Stromal cell of bone marrow (primary cell): ENCODE results near the gene MAP3K7CL.

Experiments
- DNase-seq: peaks from one replicate; pipeline ENCODE4 v3.0.0-alpha.2; 2012; ENCODE audit warnings: low read depth

The MAP3K7CL gene

GRCh38 chr21:29168891-29169315 lies 38.5 kb downstream of the MAP3K7CL start:
- DNase-seq, result no peak

GRCh38 chr21:29170944-29171343 lies 40.5 kb downstream of the MAP3K7CL start:
- no peak for DNase-seq

GRCh38 chr21:29172282-29172681 lies 41.8 kb downstream of the MAP3K7CL start:
- no peak for DNase-seq

- peak; percentile 44 for DNase-seq
Measured at GRCh38 chr21:29174607-29175013, 44.2 kb downstream of the MAP3K7CL start.

GRCh38 chr21:29175408-29176134 lies 45.1 kb downstream of the MAP3K7CL start:
- no peak for DNase-seq

- no peak for DNase-seq
Measured at GRCh38 chr21:29176471-29177120, 46.2 kb downstream of the MAP3K7CL start.

GRCh38 chr21:29177800-29178199 lies 47.4 kb downstream of the MAP3K7CL start:
- no peak for DNase-seq

- no peak for DNase-seq
Measured at GRCh38 chr21:29178926-29179325, 48.5 kb downstream of the MAP3K7CL start.

- no peak for DNase-seq
Measured at GRCh38 chr21:29179503-29179902, 49.1 kb downstream of the MAP3K7CL start.

- peak; percentile 77 for DNase-seq
Measured at GRCh38 chr21:29181799-29182470, 51.5 kb downstream of the MAP3K7CL start.

- DNase-seq, result no peak
Measured at GRCh38 chr21:29182691-29183092, 52.2 kb downstream of the MAP3K7CL start.

GRCh38 chr21:29184037-29184436 lies 53.6 kb downstream of the MAP3K7CL start:
- no peak for DNase-seq

GRCh38 chr21:29185172-29185571 lies 54.7 kb downstream of the MAP3K7CL start:
- no peak for DNase-seq

- DNase-seq, result no peak
Measured at GRCh38 chr21:29185633-29186032, 55.2 kb downstream of the MAP3K7CL start.

- no peak for DNase-seq
Measured at GRCh38 chr21:29186246-29186645, 55.8 kb downstream of the MAP3K7CL start.

- DNase-seq, result peak; percentile 90
Measured at GRCh38 chr21:29187944-29188343, 57.5 kb downstream of the MAP3K7CL start.

- no peak for DNase-seq
Measured at GRCh38 chr21:29189353-29189752, 58.9 kb downstream of the MAP3K7CL start.

- peak; percentile 55 for DNase-seq
Measured at GRCh38 chr21:29190923-29191331, 60.5 kb downstream of the MAP3K7CL start.

- no peak for DNase-seq
Measured at GRCh38 chr21:29193072-29193471, 62.6 kb downstream of the MAP3K7CL start.

GRCh38 chr21:29193901-29194300 lies 63.5 kb downstream of the MAP3K7CL start:
- DNase-seq, result no peak

GRCh38 chr21:29194342-29194741 lies 63.9 kb downstream of the MAP3K7CL start:
- no peak for DNase-seq

GRCh38 chr21:29194847-29195246 lies 64.4 kb downstream of the MAP3K7CL start:
- DNase-seq, result no peak
